Adipose tissue (tissue), 3 donors: Measurements from ENCODE around the gene ARAP2. TPM values are rescaled to one million over a fixed set of nuclear protein-coding genes. Genes with fewer than 3 reads are reported as not detected.

Experiments used
- H3K27ac ChIP-seq: one replicate; pipeline ENCODE4 v1.5.1; 2013; ENCODE audit warnings: low read depth, low read length
- WGBS, 3 donors: extraction: QIAGEN DNeasy Blood & Tissue Kit; methylation state at CpG; one replicate each; pipeline ENCODE4 v1.1.7; 2013; 5-methylcytosine and 5-hydroxymethylcytosine counted together
- polyA plus RNA-seq, 3 donors: library from polyadenylated mRNA; stranded (reverse); fragments of 200-250 nt; gene quantifications; one replicate each; pipeline ENCODE4 v1.2.3, GENCODE V29; 2013
- donor health status: healthy with polysubstance abuse.
- donor health status: Bipolar disorder and iron deficiency.
- donor health status: healthy.

Gene ARAP2
- polyA plus RNA-seq, 3 donors: 1.3 to 3.8 (median 2.1) TPM

GRCh38 chr4:36082817-36083216 is 161.5 kb downstream of the ARAP2 start:
- 83 to 91% (median 85%) methylated on average over 4 of the region's 4 CpGs for WGBS, 3 donors
- H3K27ac ChIP-seq: no peak overlapping the region

GRCh38 chr4:36081185-36081584 is 163.1 kb downstream of the ARAP2 start:
- H3K27ac ChIP-seq: no peak overlapping the region
- 78 to 93% (median 89%) methylated on average over 3 of the region's 3 CpGs for WGBS, 3 donors

- no peak overlapping the region for H3K27ac ChIP-seq
- WGBS, 3 donors: 67 to 90% (median 85%) methylated on average over 2 of the region's 2 CpGs
These were observed 164.6 kb downstream of the ARAP2 start for GRCh38 chr4:36079666-36080065.

- no peak overlapping the region for H3K27ac ChIP-seq
- 92 to 94% (median 93%) methylated on average over 4 of the region's 4 CpGs for WGBS, 3 donors
These were observed 166.0 kb downstream of the ARAP2 start for GRCh38 chr4:36078319-36078718.

- 84 to 85% (median 84%) methylated on average over 3 of the region's 3 CpGs for WGBS, 3 donors
These were observed 171.8 kb downstream of the ARAP2 start for GRCh38 chr4:36072529-36072928.

GRCh38 chr4:36067116-36067515 is 177.2 kb downstream of the ARAP2 start:
- H3K27ac ChIP-seq: no peak overlapping the region
- 34 to 56% (median 48%) methylated on average over 2 of the region's 2 CpGs for WGBS, 3 donors

More at GRCh38 chr4:36072529-36072928, 171.8 kb downstream of the ARAP2 start:
- H3K27ac ChIP-seq: no peak overlapping the region

- WGBS, 3 donors: 77 to 96% (median 91%) methylated on average over 1 of the region's 1 CpG
- no peak overlapping the region for H3K27ac ChIP-seq
These were observed 178.9 kb downstream of the ARAP2 start for GRCh38 chr4:36065274-36065871.

- H3K27ac ChIP-seq: no peak overlapping the region
These were observed 180.2 kb downstream of the ARAP2 start for GRCh38 chr4:36064117-36064516.

GRCh38 chr4:36056136-36056535 is 188.2 kb downstream of the ARAP2 start:
- WGBS, 3 donors: 77 to 84% (median 81%) methylated on average over 1 of the region's 1 CpG
- H3K27ac ChIP-seq: no peak overlapping the region

GRCh38 chr4:36054694-36055422 is 189.5 kb downstream of the ARAP2 start:
- WGBS, 3 donors: 69 to 81% (median 72%) methylated on average over 5 of the region's 5 CpGs
- H3K27ac ChIP-seq: no peak overlapping the region

- WGBS, 3 donors: 80 to 93% (median 85%) methylated on average over 2 of the region's 2 CpGs
- no peak overlapping the region for H3K27ac ChIP-seq
These were observed 190.4 kb downstream of the ARAP2 start for GRCh38 chr4:36053930-36054329.

GRCh38 chr4:36051634-36052033 is 192.7 kb downstream of the ARAP2 start:
- H3K27ac ChIP-seq: no peak overlapping the region
- 69 to 90% (median 86%) methylated on average over 4 of the region's 4 CpGs for WGBS, 3 donors

GRCh38 chr4:36046026-36046425 is 198.3 kb downstream of the ARAP2 start:
- no peak overlapping the region for H3K27ac ChIP-seq

GRCh38 chr4:36043901-36044300 is 200.4 kb downstream of the ARAP2 start:
- 87 to 88% (median 87%) methylated on average over 6 of the region's 6 CpGs for whole genome bisulfite sequencing, 3 donors

GRCh38 chr4:36043241-36043640 is 201.1 kb downstream of the ARAP2 start:
- WGBS, 3 donors: 88 to 92% (median 90%) methylated on average over 4 of the region's 4 CpGs
- no peak overlapping the region for H3K27ac ChIP-seq

More at GRCh38 chr4:36043901-36044300, 200.4 kb downstream of the ARAP2 start:
- H3K27ac ChIP-seq: no peak overlapping the region

- WGBS, 3 donors: 71 to 88% (median 87%) methylated on average over 7 of the region's 7 CpGs
- no peak overlapping the region for H3K27ac ChIP-seq
These were observed 202.0 kb downstream of the ARAP2 start for GRCh38 chr4:36042122-36042970.

GRCh38 chr4:36041340-36041739 is 203.0 kb downstream of the ARAP2 start:
- WGBS, 3 donors: 38 to 61% (median 50%) methylated on average over 1 of the region's 1 CpG
- H3K27ac ChIP-seq: no peak overlapping the region

- 55 to 71% (median 71%) methylated on average over 2 of the region's 2 CpGs for WGBS, 3 donors
- H3K27ac ChIP-seq: no peak overlapping the region
These were observed 205.3 kb downstream of the ARAP2 start for GRCh38 chr4:36039026-36039425.

- H3K27ac ChIP-seq: no peak overlapping the region
- 86 to 89% (median 89%) methylated on average over 1 of the region's 1 CpG for WGBS, 3 donors
These were observed 205.8 kb downstream of the ARAP2 start for GRCh38 chr4:36038491-36038890.
